HepG2 (cell line): Measurements from ENCODE around the gene DOCK3. TPM values are rescaled to one million over a fixed set of nuclear protein-coding genes. Genes with fewer than 3 reads are reported as not detected.

ENCODE experiments used
- ATAC-seq: fragments of 200-7000 bp; cut with Tn5 transposase; 3 replicates; pipeline ENCODE4 v1.9.1; 2020; ENCODE audit warnings: mild to moderate bottlenecking, moderate library complexity
- BruUV-seq: library from RNA; stranded (reverse); fragments of 400-500 nt; replicated peaks from 2 replicates; lab custom pipeline; 2021; lab: Mats Ljungman, UMichigan
- CTCF ChIA-PET: fragments of 300-600 bp; formaldehyde crosslinking; extraction: SDS; loops from one replicate; lab custom pipeline; 2021; ENCODE audit warnings: low total read pairs, inconsistent platforms, low intra/inter-chr PET ratio; lab: Yijun Ruan, JAX
- POLR2A ChIA-PET: fragments of 350-600 bp; sonication (Branson Sonifier 250); formaldehyde crosslinking; loops from one replicate; lab custom pipeline; 2020; ENCODE audit warnings: antibody characterized with exemption, inconsistent platforms; lab: Yijun Ruan, JAX
- DNase-seq: peaks from one replicate; pipeline ENCODE4 v3.0.0-alpha.2; 2015; ENCODE audit warnings: low spot score
- FAIRE-seq: peaks from 3 replicates; lab custom pipeline; 2011; peaks lifted over from hg19 to GRCh38; lab: Jason Lieb, UNC
- H2AFZ ChIP-seq: one replicate; pipeline ENCODE4 v1.6.1; 2011; ENCODE audit warnings: low read length, inconsistent platforms
- H3K27ac ChIP-seq: fragments of 300-600 bp; 3 replicates; pipeline ENCODE4 v1.8.0; 2011; ENCODE audit warnings: mixed run types, mild to moderate bottlenecking, mixed read lengths, low read length, inconsistent platforms; ENCODE audit not compliant: insufficient read depth; ENCODE audit errors: extremely low read length
- H3K27me3 ChIP-seq, 2 experiments: fragments of 200-600 bp in 1 of 2; 2 replicates in 1 of 2; 3 replicates in 1 of 2; pipeline versions ENCODE4 v1.6.0 to v1.8.0; 2011; ENCODE audit warnings: low read length in 2 of 2, mild to moderate bottlenecking in 2 of 2, moderate library complexity in 2 of 2, inconsistent platforms in 1 of 2; ENCODE audit not compliant: insufficient read depth in 2 of 2, control insufficient read depth in 1 of 2
- H3K36me3 ChIP-seq, 2 experiments: fragments of 200-600 bp in 1 of 2; replicated peaks in 1 of 2; 2 replicates in 1 of 2; 3 replicates in 1 of 2; pipeline versions ENCODE4 v1.5.1 to v1.8.0; 2011; ENCODE audit warnings: low read length in 2 of 2, inconsistent platforms in 1 of 2; ENCODE audit not compliant: insufficient read depth in 2 of 2, control insufficient read depth in 1 of 2
- H3K4me1 ChIP-seq: 2 replicates; pipeline ENCODE4 v1.5.1; 2012; ENCODE audit warnings: low read length, inconsistent platforms; ENCODE audit not compliant: insufficient read depth
- H3K4me2 ChIP-seq: 2 replicates; pipeline ENCODE4 v1.6.0; 2011; ENCODE audit warnings: low read depth, low read length, inconsistent platforms
- H3K4me3 ChIP-seq, 3 experiments: fragments of 200-600 bp in 1 of 3; sonication (generic), shearing (Covaris generic) in 1 of 3; replicated peaks in 1 of 3; 2 replicates each; pipeline ENCODE4 v1.5.1; 2011 to 2016; ENCODE audit warnings: low read length in 3 of 3, inconsistent platforms in 2 of 3, low read depth in 2 of 3, mild to moderate bottlenecking in 2 of 3, control low read depth in 1 of 3, mixed read lengths in 1 of 3; ENCODE audit not compliant: insufficient read depth in 1 of 3
- H3K79me2 ChIP-seq: one replicate; pipeline ENCODE4 v1.6.1; 2011; ENCODE audit warnings: low read length, inconsistent platforms; ENCODE audit not compliant: insufficient read depth
- H3K9ac ChIP-seq: 2 replicates; pipeline ENCODE4 v1.6.0; 2011; ENCODE audit warnings: mild to moderate bottlenecking, low read depth, low read length, inconsistent platforms; ENCODE audit not compliant: insufficient read depth
- H3K9me3 ChIP-seq: 2 replicates; pipeline ENCODE4 v1.5.1; 2012; ENCODE audit warnings: mild to moderate bottlenecking, low read length
- H4K20me1 ChIP-seq: 2 replicates; pipeline ENCODE4 v1.6.0; 2011; ENCODE audit warnings: inconsistent platforms, mild to moderate bottlenecking, low read length, moderate library complexity; ENCODE audit not compliant: insufficient read depth
- BORCS8-MEF2B ChIP-seq: sonication (generic); formaldehyde crosslinking; IDR thresholded peaks from 2 replicates; pipeline ENCODE4 v1.8.0; 2022; ENCODE audit warnings: mild to moderate bottlenecking, missing genetic modification reagents
- HOXA3 ChIP-seq: sonication (generic); formaldehyde crosslinking; IDR thresholded peaks from 2 replicates; pipeline ENCODE4 v1.5.0; 2020; ENCODE audit warnings: missing genetic modification reagents
- SKI ChIP-seq: fragments of 450-650 bp; IDR thresholded peaks from one replicate; pipeline ENCODE4 v1.6.1; 2018; ENCODE audit warnings: mild to moderate bottlenecking; ENCODE audit not compliant: partially characterized antibody
- SPEN ChIP-seq: sonication (generic); formaldehyde crosslinking; IDR thresholded peaks from 2 replicates; pipeline ENCODE4 v1.5.1; 2020; ENCODE audit warnings: low read depth, mild to moderate bottlenecking, missing genetic modification reagents
- ZFP37 ChIP-seq: sonication (generic); formaldehyde crosslinking; IDR thresholded peaks from 2 replicates; pipeline ENCODE4 v1.4.0; 2020; ENCODE audit warnings: missing genetic modification reagents, borderline replicate concordance
- ZNF235 ChIP-seq: sonication (generic); formaldehyde crosslinking; IDR thresholded peaks from 2 replicates; pipeline ENCODE4 v1.8.1; 2023; ENCODE audit warnings: mild to moderate bottlenecking, missing genetic modification reagents, borderline replicate concordance
- ZNF468 ChIP-seq: sonication (generic); formaldehyde crosslinking; IDR thresholded peaks from 2 replicates; pipeline ENCODE4 v1.8.0; 2022; ENCODE audit warnings: mild to moderate bottlenecking, moderate library complexity, missing genetic modification reagents
- ZNF598 ChIP-seq: sonication (generic); formaldehyde crosslinking; IDR thresholded peaks from 2 replicates; pipeline ENCODE4 v1.5.1; 2020; ENCODE audit warnings: mild to moderate bottlenecking, missing genetic modification reagents, borderline replicate concordance
- WGBS: methylation state at CpG from one replicate; pipeline ENCODE4 v1.1.6; 2017; ENCODE audit warnings: low lambda C conversion rate; 5-methylcytosine and 5-hydroxymethylcytosine counted together
- in situ Hi-C: cut with HindIII; loops from 2 replicates; pipeline ENCODE4 v1.10.0; 2017; ENCODE audit warnings: low pct_unique_long_range_greater_than_20kb; ENCODE audit not compliant: extremely low pct_ligation_motif_present
- intact Hi-C: fragments of 100-400 bp; cut with micrococcal nuclease; formaldehyde crosslinking; loops from one replicate; pipeline ENCODE4 v1.10.0; 2022; ENCODE audit not compliant: unreplicated experiment
- polyA plus RNA-seq, 8 experiments: library from polyadenylated mRNA; depleted of rRNA in 3 of 8; stranded (reverse) in 7 of 8; unstranded in 1 of 8; fragments of >200 nt; fragmentation: Illumina TruSeq in 4 of 8; extraction: Trizol in 4 of 8; gene quantifications; 2 replicates each; pipeline versions ENCODE4 v1.2.1 to v1.2.3, GENCODE V29; 2011 to 2016; ENCODE audit warnings: low read depth in 4 of 8, missing spikeins in 1 of 8, mixed read lengths in 1 of 8; ENCODE audit not compliant: insufficient read depth in 1 of 8
- total RNA-seq, 5 experiments: library from RNA; depleted of rRNA; stranded (reverse); fragments of >200 nt; fragmentation: Illumina TruSeq; extraction: Trizol; gene quantifications; 2 replicates each; pipeline ENCODE4 v1.2.3, GENCODE V29; 2016; ENCODE audit warnings: low read depth in 1 of 5
- TF ChIP-seq, protein P1 (sequence below): sonication (generic); formaldehyde crosslinking; conservative IDR thresholded peaks from 2 replicates; pipeline ENCODE4 v1.4.0; 2020; ENCODE audit warnings: mild to moderate bottlenecking, missing genetic modification reagents, moderate library complexity
- TF ChIP-seq, protein P2 (sequence below): sonication (generic); formaldehyde crosslinking; IDR thresholded peaks from 2 replicates; pipeline ENCODE4 v1.4.0; 2020; ENCODE audit warnings: missing genetic modification reagents, low read depth, mild to moderate bottlenecking, borderline replicate concordance
- TF ChIP-seq, protein P3 (sequence below): sonication (generic); formaldehyde crosslinking; IDR thresholded peaks from one replicate; pipeline ENCODE4 v1.5.1; 2020; ENCODE audit warnings: mild to moderate bottlenecking, missing genetic modification reagents; ENCODE audit errors: not compliant biosample characterization

The DOCK3 gene
- total and polyA plus RNA-seq, 2 of the 13 experiments (the other 11 are each of a cell fraction or from before 2014, with no cell fraction given), result not detected

DNA sequence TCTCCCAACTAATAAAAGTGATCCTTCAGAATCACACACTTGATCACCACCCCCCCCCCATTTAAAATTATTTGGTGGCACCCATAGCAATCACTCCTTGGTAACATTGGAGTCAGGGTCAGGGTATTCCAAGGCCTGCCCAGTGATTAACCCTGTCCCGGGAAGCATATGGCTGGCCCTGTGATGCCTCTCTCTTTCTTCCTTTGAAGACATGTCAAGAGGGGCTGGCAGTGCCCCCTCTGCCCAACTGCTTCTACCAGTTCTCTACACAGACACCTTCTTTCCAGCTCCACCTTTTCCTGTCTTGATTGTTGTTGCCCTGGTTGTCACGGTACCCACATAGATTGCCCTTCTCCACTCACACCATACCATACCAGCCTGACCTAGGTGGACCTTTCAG lies 679.4 kb downstream of the DOCK3 start:
- H4K20me1 ChIP-seq, result no peaks in the 10 kb centered on the region
- no peak overlapping the region for H3K4me2 ChIP-seq
- FAIRE-seq (no peak), DNase-seq (no peak), ATAC-seq (no peak)
- intact Hi-C loops, result no loop called here
- H3K36me3 ChIP-seq, result no peaks in the 10 kb centered on the region
- no peak overlapping the region for H3K4me3 ChIP-seq
- no peak overlapping the region for H3K27ac ChIP-seq
- 41% methylated on average over 2 of the region's 2 CpGs for WGBS
- ChIA-PET CTCF (no interaction called here), POLR2A (no interaction called here)
- no peak overlapping the region for H2AFZ ChIP-seq
- no peaks in the 10 kb centered on the region for H3K4me1 ChIP-seq
- no TSS peak for BruUV-seq
- H3K27me3 ChIP-seq, result peaks cover 2 to 9% of the 10 kb centered on the region in 2 experiments; a peak in 2 of 5 replicates
- H3K79me2 ChIP-seq, result no peaks in the 10 kb centered on the region
- no peaks in the 10 kb centered on the region for H3K9me3 ChIP-seq
- in situ Hi-C loops, result no loop called here
- no peak overlapping the region for H3K9ac ChIP-seq
- TF ChIP-seq, protein P1, sequence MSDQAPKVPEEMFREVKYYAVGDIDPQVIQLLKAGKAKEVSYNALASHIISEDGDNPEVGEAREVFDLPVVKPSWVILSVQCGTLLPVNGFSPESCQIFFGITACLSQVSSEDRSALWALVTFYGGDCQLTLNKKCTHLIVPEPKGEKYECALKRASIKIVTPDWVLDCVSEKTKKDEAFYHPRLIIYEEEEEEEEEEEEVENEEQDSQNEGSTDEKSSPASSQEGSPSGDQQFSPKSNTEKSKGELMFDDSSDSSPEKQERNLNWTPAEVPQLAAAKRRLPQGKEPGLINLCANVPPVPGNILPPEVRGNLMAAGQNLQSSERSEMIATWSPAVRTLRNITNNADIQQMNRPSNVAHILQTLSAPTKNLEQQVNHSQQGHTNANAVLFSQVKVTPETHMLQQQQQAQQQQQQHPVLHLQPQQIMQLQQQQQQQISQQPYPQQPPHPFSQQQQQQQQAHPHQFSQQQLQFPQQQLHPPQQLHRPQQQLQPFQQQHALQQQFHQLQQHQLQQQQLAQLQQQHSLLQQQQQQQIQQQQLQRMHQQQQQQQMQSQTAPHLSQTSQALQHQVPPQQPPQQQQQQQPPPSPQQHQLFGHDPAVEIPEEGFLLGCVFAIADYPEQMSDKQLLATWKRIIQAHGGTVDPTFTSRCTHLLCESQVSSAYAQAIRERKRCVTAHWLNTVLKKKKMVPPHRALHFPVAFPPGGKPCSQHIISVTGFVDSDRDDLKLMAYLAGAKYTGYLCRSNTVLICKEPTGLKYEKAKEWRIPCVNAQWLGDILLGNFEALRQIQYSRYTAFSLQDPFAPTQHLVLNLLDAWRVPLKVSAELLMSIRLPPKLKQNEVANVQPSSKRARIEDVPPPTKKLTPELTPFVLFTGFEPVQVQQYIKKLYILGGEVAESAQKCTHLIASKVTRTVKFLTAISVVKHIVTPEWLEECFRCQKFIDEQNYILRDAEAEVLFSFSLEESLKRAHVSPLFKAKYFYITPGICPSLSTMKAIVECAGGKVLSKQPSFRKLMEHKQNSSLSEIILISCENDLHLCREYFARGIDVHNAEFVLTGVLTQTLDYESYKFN (CRISPR knock-in tag), result no peak
- TF ChIP-seq, protein P2, sequence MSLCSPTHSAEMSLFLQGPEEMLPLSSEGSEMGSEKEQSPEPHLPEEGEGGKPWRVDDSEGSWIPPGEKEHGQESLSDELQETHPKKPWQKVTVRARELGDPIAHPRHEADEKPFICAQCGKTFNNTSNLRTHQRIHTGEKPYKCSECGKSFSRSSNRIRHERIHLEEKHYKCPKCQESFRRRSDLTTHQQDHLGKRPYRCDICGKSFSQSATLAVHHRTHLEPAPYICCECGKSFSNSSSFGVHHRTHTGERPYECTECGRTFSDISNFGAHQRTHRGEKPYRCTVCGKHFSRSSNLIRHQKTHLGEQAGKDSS (CRISPR knock-in tag), result no peak
- TF ChIP-seq ZFP37, result no peak
- TF ChIP-seq ZNF235 (CRISPR knock-in tag), result no peak
- TF ChIP-seq SPEN (CRISPR knock-in tag), result no peak
- TF ChIP-seq, protein P3, sequence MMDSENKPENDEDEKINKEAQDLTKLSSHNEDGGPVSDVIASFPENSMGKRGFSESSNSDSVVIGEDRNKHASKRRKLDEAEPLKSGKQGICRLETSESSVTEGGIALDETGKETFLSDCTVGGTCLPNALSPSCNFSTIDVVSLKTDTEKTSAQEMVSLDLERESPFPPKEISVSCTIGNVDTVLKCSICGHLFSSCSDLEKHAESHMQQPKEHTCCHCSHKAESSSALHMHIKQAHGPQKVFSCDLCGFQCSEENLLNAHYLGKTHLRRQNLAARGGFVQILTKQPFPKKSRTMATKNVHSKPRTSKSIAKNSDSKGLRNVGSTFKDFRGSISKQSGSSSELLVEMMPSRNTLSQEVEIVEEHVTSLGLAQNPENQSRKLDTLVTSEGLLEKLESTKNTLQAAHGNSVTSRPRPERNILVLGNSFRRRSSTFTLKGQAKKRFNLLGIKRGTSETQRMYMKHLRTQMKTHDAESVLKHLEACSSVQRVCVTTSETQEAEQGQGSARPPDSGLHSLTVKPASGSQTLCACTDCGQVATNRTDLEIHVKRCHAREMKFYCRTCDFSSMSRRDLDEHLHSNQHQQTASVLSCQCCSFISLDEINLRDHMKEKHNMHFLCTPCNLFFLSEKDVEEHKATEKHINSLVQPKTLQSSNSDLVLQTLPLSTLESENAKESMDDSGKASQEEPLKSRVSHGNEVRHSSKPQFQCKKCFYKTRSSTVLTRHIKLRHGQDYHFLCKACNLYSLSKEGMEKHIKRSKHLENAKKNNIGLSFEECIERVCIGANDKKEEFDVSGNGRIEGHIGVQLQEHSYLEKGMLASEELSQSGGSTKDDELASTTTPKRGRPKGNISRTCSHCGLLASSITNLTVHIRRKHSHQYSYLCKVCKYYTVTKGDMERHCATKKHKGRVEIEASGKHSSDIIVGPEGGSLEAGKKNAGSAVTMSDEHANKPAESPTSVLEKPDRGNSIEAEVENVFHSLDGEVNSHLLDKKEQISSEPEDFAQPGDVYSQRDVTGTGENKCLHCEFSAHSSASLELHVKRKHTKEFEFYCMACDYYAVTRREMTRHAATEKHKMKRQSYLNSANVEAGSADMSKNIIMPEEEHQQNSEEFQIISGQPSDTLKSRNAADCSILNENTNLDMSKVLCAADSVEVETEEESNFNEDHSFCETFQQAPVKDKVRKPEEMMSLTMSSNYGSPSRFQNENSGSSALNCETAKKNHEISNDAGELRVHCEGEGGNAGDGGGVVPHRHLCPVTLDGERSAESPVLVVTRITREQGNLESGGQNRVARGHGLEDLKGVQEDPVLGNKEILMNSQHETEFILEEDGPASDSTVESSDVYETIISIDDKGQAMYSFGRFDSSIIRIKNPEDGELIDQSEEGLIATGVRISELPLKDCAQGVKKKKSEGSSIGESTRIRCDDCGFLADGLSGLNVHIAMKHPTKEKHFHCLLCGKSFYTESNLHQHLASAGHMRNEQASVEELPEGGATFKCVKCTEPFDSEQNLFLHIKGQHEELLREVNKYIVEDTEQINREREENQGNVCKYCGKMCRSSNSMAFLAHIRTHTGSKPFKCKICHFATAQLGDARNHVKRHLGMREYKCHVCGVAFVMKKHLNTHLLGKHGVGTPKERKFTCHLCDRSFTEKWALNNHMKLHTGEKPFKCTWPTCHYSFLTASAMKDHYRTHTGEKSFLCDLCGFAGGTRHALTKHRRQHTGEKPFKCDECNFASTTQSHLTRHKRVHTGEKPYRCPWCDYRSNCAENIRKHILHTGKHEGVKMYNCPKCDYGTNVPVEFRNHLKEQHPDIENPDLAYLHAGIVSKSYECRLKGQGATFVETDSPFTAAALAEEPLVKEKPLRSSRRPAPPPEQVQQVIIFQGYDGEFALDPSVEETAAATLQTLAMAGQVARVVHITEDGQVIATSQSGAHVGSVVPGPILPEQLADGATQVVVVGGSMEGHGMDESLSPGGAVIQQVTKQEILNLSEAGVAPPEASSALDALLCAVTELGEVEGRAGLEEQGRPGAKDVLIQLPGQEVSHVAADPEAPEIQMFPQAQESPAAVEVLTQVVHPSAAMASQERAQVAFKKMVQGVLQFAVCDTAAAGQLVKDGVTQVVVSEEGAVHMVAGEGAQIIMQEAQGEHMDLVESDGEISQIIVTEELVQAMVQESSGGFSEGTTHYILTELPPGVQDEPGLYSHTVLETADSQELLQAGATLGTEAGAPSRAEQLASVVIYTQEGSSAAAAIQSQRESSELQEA (CRISPR knock-in tag), result no peak
- TF ChIP-seq ZNF598 (CRISPR knock-in tag), result no peak
- TF ChIP-seq HOXA3 (CRISPR knock-in tag), result no peak
- TF ChIP-seq BORCS8-MEF2B (CRISPR knock-in tag), result no peak
- no peak for TF ChIP-seq ZNF468
- no peak for TF ChIP-seq SKI
